HG02678 (cell line): ENCODE measurements around the gene CHRNB4.

Experiments used
- ATAC-seq: cut with Tn5 transposase; IDR thresholded peaks from one replicate; pipeline ENCODE4 v1.9.1; 2021; ENCODE audit warnings: mild to moderate bottlenecking, moderate library complexity; ENCODE audit not compliant: unreplicated experiment

The CHRNB4 gene

GRCh38 chr15:78634210-78635145, 6.5 kb downstream of the CHRNB4 start:
- ATAC-seq: no peak

GRCh38 chr15:78633348-78633747, 7.7 kb downstream of the CHRNB4 start:
- no peak for ATAC-seq

- no peak for ATAC-seq
Observed at GRCh38 chr15:78630886-78631633, 9.9 kb downstream of the CHRNB4 start.

- no peak for ATAC-seq
Observed at GRCh38 chr15:78629716-78630065, 11.3 kb downstream of the CHRNB4 start.

GRCh38 chr15:78629031-78629715, 11.8 kb downstream of the CHRNB4 start:
- ATAC-seq: no peak

GRCh38 chr15:78628227-78628626, 12.8 kb downstream of the CHRNB4 start:
- ATAC-seq: no peak

- ATAC-seq: no peak
Observed at GRCh38 chr15:78627348-78627747, 13.7 kb downstream of the CHRNB4 start.

- no peak for ATAC-seq
Observed at GRCh38 chr15:78626381-78626995, 14.5 kb downstream of the CHRNB4 start.

GRCh38 chr15:78625606-78626280, 15.3 kb downstream of the CHRNB4 start:
- no peak for ATAC-seq

GRCh38 chr15:78624651-78625590, 16.1 kb downstream of the CHRNB4 start:
- ATAC-seq: no peak

GRCh38 chr15:78623786-78624497, 17.1 kb downstream of the CHRNB4 start:
- ATAC-seq: no peak

- ATAC-seq: no peak
Observed at GRCh38 chr15:78621810-78622402, 19.1 kb downstream of the CHRNB4 start.

GRCh38 chr15:78620527-78621421, 20.2 kb downstream of the CHRNB4 start, which contains the start of gene CHRNA3:
Gene CHRNA3 (minus strand): TSS chr15:78620996. CDS start chr15:78620794, 202 bp downstream.
- ATAC-seq: no peak

GRCh38 chr15:78620021-78620526, 20.9 kb downstream of the CHRNB4 start:
- no peak for ATAC-seq

GRCh38 chr15:78619022-78619950, 21.7 kb downstream of the CHRNB4 start:
- no peak for ATAC-seq

GRCh38 chr15:78618490-78618934, 22.5 kb downstream of the CHRNB4 start:
- ATAC-seq: no peak
